Neural cell (in vitro differentiated cells): ENCODE measurements around the gene CEBPZOS.

Source experiments
- EZH2 ChIP-seq: fragments of 200-600, 300-800 bp; shearing (Covaris generic), sonication (generic); IDR thresholded peaks from 2 replicates; pipeline ENCODE4 v1.6.1; 2014; ENCODE audit warnings: antibody characterized with exemption, low read length, borderline replicate concordance, mild to moderate bottlenecking; ENCODE audit not compliant: insufficient read depth, poor library complexity, severe bottlenecking
- POLR2AphosphoS5 ChIP-seq: IDR thresholded peaks from 2 replicates; pipeline ENCODE4 v1.6.1; 2012
- RAD21 ChIP-seq: fragments of 450-650 bp; conservative IDR thresholded peaks from 2 replicates; pipeline ENCODE4 v1.6.1; 2014; ENCODE audit warnings: antibody characterized with exemption, mild to moderate bottlenecking, moderate library complexity
- TAF1 ChIP-seq: IDR thresholded peaks from 2 replicates; pipeline ENCODE4 v1.6.1; 2012; ENCODE audit warnings: low read depth
- TF ChIP-seq, protein P1 (sequence below): fragments of 450-650 bp; IDR thresholded peaks from 2 replicates; pipeline ENCODE4 v1.5.1; 2014; ENCODE audit warnings: antibody characterized with exemption, mild to moderate bottlenecking, moderate library complexity; ENCODE audit not compliant: poor library complexity, severe bottlenecking

DNA sequence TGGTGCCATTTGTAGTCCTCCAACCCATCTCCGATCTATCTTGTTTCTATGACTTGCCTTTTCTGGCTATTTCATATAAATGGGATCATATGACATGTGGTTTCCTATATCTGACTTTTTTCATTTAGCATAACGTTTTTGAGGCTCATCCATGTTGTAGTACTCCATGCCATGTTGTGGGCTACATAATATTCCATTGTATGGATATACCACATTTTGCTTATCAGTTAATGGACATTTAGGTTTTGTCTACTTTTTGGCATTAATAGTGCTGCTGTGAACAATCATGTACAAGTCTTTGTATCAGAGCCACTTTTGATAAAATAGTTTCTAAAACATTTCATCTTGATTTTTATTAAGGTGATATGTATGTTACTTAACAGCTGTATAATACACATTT, 7.4 kb downstream of the CEBPZOS start:
- TF ChIP-seq, protein P1, sequence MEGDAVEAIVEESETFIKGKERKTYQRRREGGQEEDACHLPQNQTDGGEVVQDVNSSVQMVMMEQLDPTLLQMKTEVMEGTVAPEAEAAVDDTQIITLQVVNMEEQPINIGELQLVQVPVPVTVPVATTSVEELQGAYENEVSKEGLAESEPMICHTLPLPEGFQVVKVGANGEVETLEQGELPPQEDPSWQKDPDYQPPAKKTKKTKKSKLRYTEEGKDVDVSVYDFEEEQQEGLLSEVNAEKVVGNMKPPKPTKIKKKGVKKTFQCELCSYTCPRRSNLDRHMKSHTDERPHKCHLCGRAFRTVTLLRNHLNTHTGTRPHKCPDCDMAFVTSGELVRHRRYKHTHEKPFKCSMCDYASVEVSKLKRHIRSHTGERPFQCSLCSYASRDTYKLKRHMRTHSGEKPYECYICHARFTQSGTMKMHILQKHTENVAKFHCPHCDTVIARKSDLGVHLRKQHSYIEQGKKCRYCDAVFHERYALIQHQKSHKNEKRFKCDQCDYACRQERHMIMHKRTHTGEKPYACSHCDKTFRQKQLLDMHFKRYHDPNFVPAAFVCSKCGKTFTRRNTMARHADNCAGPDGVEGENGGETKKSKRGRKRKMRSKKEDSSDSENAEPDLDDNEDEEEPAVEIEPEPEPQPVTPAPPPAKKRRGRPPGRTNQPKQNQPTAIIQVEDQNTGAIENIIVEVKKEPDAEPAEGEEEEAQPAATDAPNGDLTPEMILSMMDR: no peak
- TF ChIP-seq TAF1 (no peak), EZH2 (no peak), POLR2AphosphoS5 (no peak), RAD21 (no peak)
